Right kidney (tissue), 1 donor: ENCODE measurements around the gene VWA8.
"Not testable (repeated sequence)": the region's sequence is repeated elsewhere in the genome, so short reads cannot be mapped to it uniquely, and the experiment has no call there.

Experiments used
- DNase-seq: peaks from one replicate; pipeline ENCODE4 v3.0.0-alpha.2; 2016

Gene VWA8

GRCh38 chr13:41848435-41849255 lies 112.3 kb downstream of the VWA8 start:
- no peak for DNase-seq

GRCh38 chr13:41847216-41847615 lies 113.7 kb downstream of the VWA8 start:
- no peak for DNase-seq

GRCh38 chr13:41842036-41842620 lies 118.8 kb downstream of the VWA8 start:
- peak; percentile 19 for DNase-seq

GRCh38 chr13:41837629-41838028 lies 123.3 kb downstream of the VWA8 start:
- DNase-seq = no peak

- no peak for DNase-seq
Measured at GRCh38 chr13:41835871-41836270, 125.0 kb downstream of the VWA8 start.

- not testable (repeated sequence) for DNase-seq
Measured at GRCh38 chr13:41834697-41835096, 126.2 kb downstream of the VWA8 start.

GRCh38 chr13:41833831-41834230 lies 127.1 kb downstream of the VWA8 start:
- no peak for DNase-seq

- no peak for DNase-seq
Measured at GRCh38 chr13:41833201-41833600, 127.7 kb downstream of the VWA8 start.

- DNase-seq = no peak
Measured at GRCh38 chr13:41827507-41828213, 133.2 kb downstream of the VWA8 start.

- DNase-seq = no peak
Measured at GRCh38 chr13:41825691-41826090, 135.2 kb downstream of the VWA8 start.

- no peak for DNase-seq
Measured at GRCh38 chr13:41823476-41823875, 137.4 kb downstream of the VWA8 start.

- no peak for DNase-seq
Measured at GRCh38 chr13:41822560-41822959, 138.3 kb downstream of the VWA8 start.

- DNase-seq = no peak
Measured at GRCh38 chr13:41821238-41821594, 139.7 kb downstream of the VWA8 start.

- DNase-seq = no peak
Measured at GRCh38 chr13:41820581-41821237, 140.2 kb downstream of the VWA8 start.

GRCh38 chr13:41816057-41816456 lies 144.9 kb downstream of the VWA8 start:
- DNase-seq = no peak

- DNase-seq = no peak
Measured at GRCh38 chr13:41813426-41813825, 147.5 kb downstream of the VWA8 start.

GRCh38 chr13:41812851-41813250 lies 148.1 kb downstream of the VWA8 start:
- no peak for DNase-seq

GRCh38 chr13:41812237-41812636 lies 148.7 kb downstream of the VWA8 start:
- no peak for DNase-seq

- no peak for DNase-seq
Measured at GRCh38 chr13:41811588-41812021, 149.3 kb downstream of the VWA8 start.

- DNase-seq = no peak
Measured at GRCh38 chr13:41809962-41810361, 150.9 kb downstream of the VWA8 start.

- DNase-seq = not testable (repeated sequence)
Measured at GRCh38 chr13:41803445-41803735, 157.5 kb downstream of the VWA8 start.

- no peak for DNase-seq
Measured at GRCh38 chr13:41802684-41803444, 158.0 kb downstream of the VWA8 start.
